ENCODE data around the gene CACNA1S. TPM values are rescaled to one million over a fixed set of nuclear protein-coding genes. Genes with fewer than 3 reads are reported as not detected.

CACNA1S gene
- total RNA-seq, 1 experiment from 2014 or later: not detected

DNA sequence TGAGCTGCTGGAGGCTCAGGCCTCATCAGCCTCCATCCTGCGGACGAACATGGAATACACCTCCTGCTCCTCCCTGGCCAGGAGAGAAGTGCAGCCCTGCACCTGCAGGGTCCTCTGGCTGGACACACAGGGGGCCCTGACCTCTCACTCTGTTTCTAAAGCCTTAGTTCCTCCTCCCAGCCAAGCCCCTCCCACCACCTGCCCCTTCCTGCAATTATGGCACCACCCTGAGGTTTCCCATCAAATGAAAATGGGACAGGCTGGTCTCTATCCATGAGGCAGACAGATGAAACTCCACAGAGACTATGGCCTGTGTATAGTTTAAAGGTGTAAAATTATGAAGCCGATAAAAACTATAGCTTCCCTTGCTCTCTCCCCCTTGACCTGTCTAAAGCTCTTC, 42.6 kb downstream of the CACNA1S start:
- DNase-seq (ENCODE audit: low spot score): no peak
- no peaks in the 10 kb centered on the region for H3K4me1 ChIP-seq (ENCODE audit: insufficient read depth, low read length, poor library complexity, severe bottlenecking)
- no TSS peak for BruUV-seq (replicated peaks)
- no peaks in the 10 kb centered on the region for H3K36me3 ChIP-seq (ENCODE audit: insufficient read depth, low read length, poor library complexity, severe bottlenecking)
- H3K27ac ChIP-seq (ENCODE audit: low read depth, low read length, poor library complexity, severe bottlenecking): no peak overlapping the region
- ChIA-PET POLR2A (ENCODE audit: low non-redundant PET) (no interaction called here), CTCF (no interaction called here)
- intact Hi-C loops (cut with micrococcal nuclease; ENCODE audit: unreplicated experiment): no loop called here
- no peaks in the 10 kb centered on the region for H3K9me3 ChIP-seq (ENCODE audit: low read depth, low read length, poor library complexity, severe bottlenecking)
- TF ChIP-seq, protein P1, sequence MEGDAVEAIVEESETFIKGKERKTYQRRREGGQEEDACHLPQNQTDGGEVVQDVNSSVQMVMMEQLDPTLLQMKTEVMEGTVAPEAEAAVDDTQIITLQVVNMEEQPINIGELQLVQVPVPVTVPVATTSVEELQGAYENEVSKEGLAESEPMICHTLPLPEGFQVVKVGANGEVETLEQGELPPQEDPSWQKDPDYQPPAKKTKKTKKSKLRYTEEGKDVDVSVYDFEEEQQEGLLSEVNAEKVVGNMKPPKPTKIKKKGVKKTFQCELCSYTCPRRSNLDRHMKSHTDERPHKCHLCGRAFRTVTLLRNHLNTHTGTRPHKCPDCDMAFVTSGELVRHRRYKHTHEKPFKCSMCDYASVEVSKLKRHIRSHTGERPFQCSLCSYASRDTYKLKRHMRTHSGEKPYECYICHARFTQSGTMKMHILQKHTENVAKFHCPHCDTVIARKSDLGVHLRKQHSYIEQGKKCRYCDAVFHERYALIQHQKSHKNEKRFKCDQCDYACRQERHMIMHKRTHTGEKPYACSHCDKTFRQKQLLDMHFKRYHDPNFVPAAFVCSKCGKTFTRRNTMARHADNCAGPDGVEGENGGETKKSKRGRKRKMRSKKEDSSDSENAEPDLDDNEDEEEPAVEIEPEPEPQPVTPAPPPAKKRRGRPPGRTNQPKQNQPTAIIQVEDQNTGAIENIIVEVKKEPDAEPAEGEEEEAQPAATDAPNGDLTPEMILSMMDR (conservative IDR thresholded peaks at IDR 0.05; ENCODE audit: low read depth, low read length): no peak
- TF ChIP-seq EZH2 (IDR thresholded peaks at IDR 0.05; ENCODE audit: borderline replicate concordance, low read depth, low read length, poor library complexity, severe bottlenecking): no peak
- no peaks in the 10 kb centered on the region for H3K27me3 ChIP-seq (replicated peaks; ENCODE audit: insufficient read depth, low read depth, low read length, poor library complexity)
- H3K4me3 ChIP-seq (ENCODE audit: low read depth, low read length, poor library complexity, severe bottlenecking): no peak overlapping the region

DNA sequence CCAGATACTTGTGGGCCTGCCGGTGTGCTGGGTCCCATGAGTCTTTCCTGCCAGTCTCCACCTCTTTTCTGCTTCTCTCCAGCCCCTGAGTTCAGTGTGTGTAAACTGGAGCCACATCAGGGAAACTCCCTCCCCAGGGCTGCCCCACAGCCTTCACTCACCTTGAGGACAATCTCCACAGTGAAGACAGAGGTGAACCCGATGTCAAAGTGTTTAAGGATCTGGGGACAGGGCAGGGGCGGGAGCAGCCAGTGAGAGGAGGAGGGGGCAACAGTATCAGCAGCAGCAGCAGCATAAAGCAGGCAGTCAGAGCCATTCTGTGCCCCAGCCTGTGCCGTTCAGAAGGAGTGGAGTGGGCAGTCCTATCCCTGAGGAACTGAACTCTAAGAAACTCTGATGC, 43.2 kb downstream of the CACNA1S start:
- TF ChIP-seq, protein P1 (conservative IDR thresholded peaks at IDR 0.05; ENCODE audit: low read depth, low read length): no peak
- no peak for TF ChIP-seq EZH2 (IDR thresholded peaks at IDR 0.05; ENCODE audit: borderline replicate concordance, low read depth, low read length, poor library complexity, severe bottlenecking)
- H3K9me3 ChIP-seq (ENCODE audit: low read depth, low read length, poor library complexity, severe bottlenecking): no peaks in the 10 kb centered on the region
- no peak overlapping the region for H3K4me3 ChIP-seq (ENCODE audit: low read depth, low read length, poor library complexity, severe bottlenecking)
- no peak for DNase-seq (ENCODE audit: low spot score)
- ChIA-PET POLR2A (ENCODE audit: low non-redundant PET) (no interaction called here), CTCF (no interaction called here)
- intact Hi-C loops (cut with micrococcal nuclease; ENCODE audit: unreplicated experiment): no loop called here
- no peaks in the 10 kb centered on the region for H3K27me3 ChIP-seq (replicated peaks; ENCODE audit: insufficient read depth, low read depth, low read length, poor library complexity)
- H3K27ac ChIP-seq (ENCODE audit: low read depth, low read length, poor library complexity, severe bottlenecking): no peak overlapping the region
- H3K36me3 ChIP-seq (ENCODE audit: insufficient read depth, low read length, poor library complexity, severe bottlenecking): no peaks in the 10 kb centered on the region
- no TSS peak for BruUV-seq (replicated peaks)
- no peaks in the 10 kb centered on the region for H3K4me1 ChIP-seq (ENCODE audit: insufficient read depth, low read length, poor library complexity, severe bottlenecking)

DNA sequence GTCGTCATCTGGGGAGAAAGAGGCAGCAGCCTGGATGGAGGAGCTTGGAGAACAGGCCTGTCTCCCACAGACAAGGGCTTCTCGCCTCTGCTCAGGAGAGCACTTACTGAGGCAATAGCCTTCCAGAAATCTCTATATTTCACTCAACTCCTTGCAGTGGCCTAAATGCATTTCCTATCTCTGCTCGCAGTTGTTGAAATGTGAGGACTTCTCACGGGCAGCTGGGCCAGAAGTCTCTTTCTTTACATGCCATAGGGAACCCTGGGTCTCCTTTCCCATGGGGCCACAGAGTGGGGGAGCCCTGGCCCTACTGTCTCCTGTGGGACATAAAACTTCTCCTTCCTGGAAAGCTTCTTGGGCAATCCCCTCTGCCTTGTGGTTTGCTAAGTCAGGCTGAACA, 45.2 kb downstream of the CACNA1S start:
- BruUV-seq (replicated peaks): no TSS peak
- H3K27ac ChIP-seq (ENCODE audit: low read depth, low read length, poor library complexity, severe bottlenecking): no peak overlapping the region
- no peaks in the 10 kb centered on the region for H3K36me3 ChIP-seq (ENCODE audit: insufficient read depth, low read length, poor library complexity, severe bottlenecking)
- no peak overlapping the region for H3K4me3 ChIP-seq (ENCODE audit: low read depth, low read length, poor library complexity, severe bottlenecking)
- POLR2A ChIA-PET (ENCODE audit: low non-redundant PET): no interaction called here
- intact Hi-C loops (cut with micrococcal nuclease; ENCODE audit: unreplicated experiment): no loop called here
- H3K27me3 ChIP-seq (replicated peaks; ENCODE audit: insufficient read depth, low read depth, low read length, poor library complexity): no peaks in the 10 kb centered on the region
- no peaks in the 10 kb centered on the region for H3K4me1 ChIP-seq (ENCODE audit: insufficient read depth, low read length, poor library complexity, severe bottlenecking)
- TF ChIP-seq EZH2 (IDR thresholded peaks at IDR 0.05; ENCODE audit: borderline replicate concordance, low read depth, low read length, poor library complexity, severe bottlenecking): no peak
- TF ChIP-seq, protein P1 (conservative IDR thresholded peaks at IDR 0.05; ENCODE audit: low read depth, low read length): no peak
- DNase-seq (ENCODE audit: low spot score): no peak
- CTCF ChIA-PET: no interaction called here
- no peaks in the 10 kb centered on the region for H3K9me3 ChIP-seq (ENCODE audit: low read depth, low read length, poor library complexity, severe bottlenecking)

Measured in A673 (cell line).